ENCODE results near the gene RCSD1.

RCSD1 gene

GRCh38 chr1:167620002-167620401 is 10.0 kb upstream of the RCSD1 start:
- Histone ChIP-seq H3K9ac (ENCODE audit: low read length) (no peak overlapping the region), H3K4me1 (ENCODE audit: control insufficient read depth, low read depth, low read length) (peaks cover 13% of the 10 kb centered on the region), H3K9me3 (ENCODE audit: control insufficient read depth, low read depth, low read length) (peaks cover 5% of the 10 kb centered on the region)

GRCh38 chr1:167621780-167622313 is 8.2 kb upstream of the RCSD1 start:
- H3K4me1 ChIP-seq (ENCODE audit: control insufficient read depth, low read depth, low read length): peaks cover 13% of the 10 kb centered on the region
- no peak overlapping the region for H3K27ac ChIP-seq (ENCODE audit: low read length)
- no peak overlapping the region for H3K9ac ChIP-seq (ENCODE audit: low read length)
- no peaks in the 10 kb centered on the region for H3K9me3 ChIP-seq (ENCODE audit: control insufficient read depth, low read depth, low read length)
- H3K36me3 ChIP-seq (ENCODE audit: control insufficient read depth, low read depth, low read length): no peaks in the 10 kb centered on the region
- H3K4me3 ChIP-seq (ENCODE audit: low read length): no peak overlapping the region
- H3K27me3 ChIP-seq (ENCODE audit: control insufficient read depth, insufficient read depth, low read length): no peaks in the 10 kb centered on the region

More at GRCh38 chr1:167620002-167620401, 10.0 kb upstream of the RCSD1 start:
- no peak overlapping the region for H3K27ac ChIP-seq (ENCODE audit: low read length)
- H3K36me3 ChIP-seq (ENCODE audit: control insufficient read depth, low read depth, low read length): no peaks in the 10 kb centered on the region
- no peaks in the 10 kb centered on the region for H3K27me3 ChIP-seq (ENCODE audit: control insufficient read depth, insufficient read depth, low read length)
- no peak overlapping the region for H3K4me3 ChIP-seq (ENCODE audit: low read length)

GRCh38 chr1:167623951-167624350 is 6.1 kb upstream of the RCSD1 start:
- no peaks in the 10 kb centered on the region for H3K9me3 ChIP-seq (ENCODE audit: control insufficient read depth, low read depth, low read length)
- H3K36me3 ChIP-seq (ENCODE audit: control insufficient read depth, low read depth, low read length): no peaks in the 10 kb centered on the region
- no peak overlapping the region for H3K4me3 ChIP-seq (ENCODE audit: low read length)
- peaks cover 14% of the 10 kb centered on the region for H3K27me3 ChIP-seq (ENCODE audit: control insufficient read depth, insufficient read depth, low read length)
- no peaks in the 10 kb centered on the region for H3K4me1 ChIP-seq (ENCODE audit: control insufficient read depth, low read depth, low read length)
- no peak overlapping the region for H3K27ac ChIP-seq (ENCODE audit: low read length)
- H3K9ac ChIP-seq (ENCODE audit: low read length): no peak overlapping the region

- no peaks in the 10 kb centered on the region for H3K36me3 ChIP-seq (ENCODE audit: control insufficient read depth, low read depth, low read length)
- H3K4me3 ChIP-seq (ENCODE audit: low read length): no peak overlapping the region
- H3K27me3 ChIP-seq (ENCODE audit: control insufficient read depth, insufficient read depth, low read length): peaks cover 26% of the 10 kb centered on the region
- no peak overlapping the region for H3K9ac ChIP-seq (ENCODE audit: low read length)
- no peak overlapping the region for H3K27ac ChIP-seq (ENCODE audit: low read length)
- no peaks in the 10 kb centered on the region for H3K9me3 ChIP-seq (ENCODE audit: control insufficient read depth, low read depth, low read length)
- no peaks in the 10 kb centered on the region for H3K4me1 ChIP-seq (ENCODE audit: control insufficient read depth, low read depth, low read length)
Observed at GRCh38 chr1:167625040-167625823, 4.8 kb upstream of the RCSD1 start.

- peaks cover 11% of the 10 kb centered on the region for H3K4me1 ChIP-seq (ENCODE audit: control insufficient read depth, low read depth, low read length)
- no peak overlapping the region for H3K4me3 ChIP-seq (ENCODE audit: low read length)
- no peak overlapping the region for H3K27ac ChIP-seq (ENCODE audit: low read length)
- no peaks in the 10 kb centered on the region for H3K36me3 ChIP-seq (ENCODE audit: control insufficient read depth, low read depth, low read length)
- H3K9me3 ChIP-seq (ENCODE audit: control insufficient read depth, low read depth, low read length): no peaks in the 10 kb centered on the region
- no peak overlapping the region for H3K9ac ChIP-seq (ENCODE audit: low read length)
- H3K27me3 ChIP-seq (ENCODE audit: control insufficient read depth, insufficient read depth, low read length): peaks cover 47% of the 10 kb centered on the region
Observed at GRCh38 chr1:167627615-167627864, 2.5 kb upstream of the RCSD1 start.

- Histone ChIP-seq H3K27me3 (ENCODE audit: control insufficient read depth, insufficient read depth, low read length) (peaks cover 52% of the 10 kb centered on the region), H3K4me1 (ENCODE audit: control insufficient read depth, low read depth, low read length) (peaks cover 11% of the 10 kb centered on the region), H3K9ac (ENCODE audit: low read length) (no peak overlapping the region), H3K4me3 (ENCODE audit: low read length) (no peak overlapping the region), H3K9me3 (ENCODE audit: control insufficient read depth, low read depth, low read length) (no peaks in the 10 kb centered on the region), H3K27ac (ENCODE audit: low read length) (no peak overlapping the region), H3K36me3 (ENCODE audit: control insufficient read depth, low read depth, low read length) (no peaks in the 10 kb centered on the region)
Observed at GRCh38 chr1:167627865-167628641, 2.0 kb upstream of the RCSD1 start.

- no peaks in the 10 kb centered on the region for H3K36me3 ChIP-seq (ENCODE audit: control insufficient read depth, low read depth, low read length)
- no peak overlapping the region for H3K27ac ChIP-seq (ENCODE audit: low read length)
- H3K27me3 ChIP-seq (ENCODE audit: control insufficient read depth, insufficient read depth, low read length): peaks cover 53% of the 10 kb centered on the region
- no peaks in the 10 kb centered on the region for H3K9me3 ChIP-seq (ENCODE audit: control insufficient read depth, low read depth, low read length)
- no peak overlapping the region for H3K9ac ChIP-seq (ENCODE audit: low read length)
- peaks cover 11% of the 10 kb centered on the region for H3K4me1 ChIP-seq (ENCODE audit: control insufficient read depth, low read depth, low read length)
- no peak overlapping the region for H3K4me3 ChIP-seq (ENCODE audit: low read length)
Observed at GRCh38 chr1:167628741-167629515, 1.1 kb upstream of the RCSD1 start.

- Histone ChIP-seq H3K9me3 (ENCODE audit: control insufficient read depth, low read depth, low read length) (no peaks in the 10 kb centered on the region), H3K27me3 (ENCODE audit: control insufficient read depth, insufficient read depth, low read length) (peaks cover 65% of the 10 kb centered on the region), H3K4me3 (ENCODE audit: low read length) (peak overlapping the region; percentile 64), H3K36me3 (ENCODE audit: control insufficient read depth, low read depth, low read length) (no peaks in the 10 kb centered on the region), H3K27ac (ENCODE audit: low read length) (no peak overlapping the region), H3K4me1 (ENCODE audit: control insufficient read depth, low read depth, low read length) (peaks cover 19% of the 10 kb centered on the region), H3K9ac (ENCODE audit: low read length) (no peak overlapping the region)
Observed at GRCh38 chr1:167630568-167631385, 745 bp downstream of the RCSD1 start.

- Histone ChIP-seq H3K27me3 (ENCODE audit: control insufficient read depth, insufficient read depth, low read length) (peaks cover 71% of the 10 kb centered on the region), H3K9me3 (ENCODE audit: control insufficient read depth, low read depth, low read length) (no peaks in the 10 kb centered on the region), H3K36me3 (ENCODE audit: control insufficient read depth, low read depth, low read length) (no peaks in the 10 kb centered on the region), H3K4me1 (ENCODE audit: control insufficient read depth, low read depth, low read length) (peaks cover 21% of the 10 kb centered on the region), H3K9ac (ENCODE audit: low read length) (no peak overlapping the region), H3K4me3 (ENCODE audit: low read length) (no peak overlapping the region), H3K27ac (ENCODE audit: low read length) (no peak overlapping the region)
Observed at GRCh38 chr1:167631386-167631935, 1.4 kb downstream of the RCSD1 start.

- no peaks in the 10 kb centered on the region for H3K9me3 ChIP-seq (ENCODE audit: control insufficient read depth, low read depth, low read length)
- H3K4me3 ChIP-seq (ENCODE audit: low read length): no peak overlapping the region
- no peaks in the 10 kb centered on the region for H3K36me3 ChIP-seq (ENCODE audit: control insufficient read depth, low read depth, low read length)
- H3K4me1 ChIP-seq (ENCODE audit: control insufficient read depth, low read depth, low read length): peaks cover 21% of the 10 kb centered on the region
- H3K9ac ChIP-seq (ENCODE audit: low read length): no peak overlapping the region
- peaks cover 71% of the 10 kb centered on the region for H3K27me3 ChIP-seq (ENCODE audit: control insufficient read depth, insufficient read depth, low read length)
- H3K27ac ChIP-seq (ENCODE audit: low read length): no peak overlapping the region
Observed at GRCh38 chr1:167631936-167632614, 2.0 kb downstream of the RCSD1 start.

Measured in iPS-18a (cell line).